IMR-90 (cell line): Measurements from ENCODE around the gene PCMTD2. TPM values are rescaled to one million over a fixed set of nuclear protein-coding genes. Genes with fewer than 3 reads are reported as not detected.

Source experiments
- ATAC-seq: fragments of 200-7000 bp; cut with Tn5 transposase; 2 replicates; pipeline ENCODE4 v1.9.1; 2020; ENCODE audit warnings: low read depth, mild to moderate bottlenecking, moderate library complexity
- BruUV-seq: library from RNA; stranded (reverse); fragments of 400-500 nt; replicated peaks from 2 replicates; lab custom pipeline; 2021; lab: Mats Ljungman, UMichigan
- CTCF ChIA-PET: fragments of 300-600 bp; formaldehyde crosslinking; extraction: SDS; loops from one replicate; lab custom pipeline; 2021; ENCODE audit warnings: antibody characterized with exemption; lab: Yijun Ruan, JAX
- POLR2A ChIA-PET: fragments of 300-600 bp; sonication (Branson Sonifier 250); formaldehyde crosslinking; loops from one replicate; lab custom pipeline; 2022; ENCODE audit warnings: antibody characterized with exemption; ENCODE audit not compliant: unreplicated experiment; lab: Charles Lee
- DNase-seq: peaks from one replicate; pipeline ENCODE4 v3.0.0; 2013
- H2AFZ ChIP-seq: replicated peaks from 2 replicates; pipeline ENCODE3; 2013; ENCODE audit warnings: low read length, mild to moderate bottlenecking; ENCODE audit not compliant: poor library complexity
- H2AK5ac ChIP-seq: 2 replicates; pipeline ENCODE4 v1.6.1; 2013; ENCODE audit warnings: low read depth, low read length, inconsistent platforms
- H2AK9ac ChIP-seq: replicated peaks from 2 replicates; pipeline ENCODE3; 2013; ENCODE audit warnings: mild to moderate bottlenecking, low read depth, low read length, moderate library complexity; ENCODE audit not compliant: poor library complexity
- H2BK120ac ChIP-seq: 2 replicates; pipeline ENCODE4 v1.6.1; 2013; ENCODE audit warnings: low read depth, low read length, inconsistent platforms
- H2BK15ac ChIP-seq: 3 replicates; pipeline ENCODE4 v1.6.1; 2013; ENCODE audit warnings: low read depth, low read length, inconsistent platforms
- H2BK20ac ChIP-seq: 2 replicates; pipeline ENCODE4 v1.6.1; 2013; ENCODE audit warnings: low read depth, mild to moderate bottlenecking, inconsistent platforms, low read length, moderate library complexity
- H2BK5ac ChIP-seq: 2 replicates; pipeline ENCODE4 v1.6.1; 2013; ENCODE audit warnings: mild to moderate bottlenecking, low read depth, low read length, inconsistent platforms; ENCODE audit not compliant: poor library complexity, severe bottlenecking
- H3K14ac ChIP-seq: replicated peaks from 2 replicates; pipeline ENCODE4 v1.6.1; 2013; ENCODE audit warnings: low read depth, low read length, inconsistent platforms
- H3K18ac ChIP-seq: 2 replicates; pipeline ENCODE4 v1.6.1; 2013; ENCODE audit warnings: low read depth, low read length, control low read depth
- H3K23ac ChIP-seq: 2 replicates; pipeline ENCODE4 v1.6.1; 2013; ENCODE audit warnings: low read depth, low read length, inconsistent platforms
- H3K27ac ChIP-seq: 2 replicates; pipeline ENCODE4 v1.5.1; 2013; ENCODE audit warnings: mild to moderate bottlenecking, control low read depth, low read length; ENCODE audit not compliant: insufficient read depth
- H3K27me3 ChIP-seq: 2 replicates; pipeline ENCODE4 v1.6.1; 2013; ENCODE audit warnings: low read length; ENCODE audit not compliant: control insufficient read depth, insufficient read depth
- H3K36me3 ChIP-seq: 2 replicates; pipeline ENCODE4 v1.6.1; 2013; ENCODE audit warnings: low read length, mixed read lengths; ENCODE audit not compliant: control insufficient read depth, insufficient read depth
- H3K4ac ChIP-seq: 2 replicates; pipeline ENCODE4 v1.6.1; 2013; ENCODE audit warnings: low read depth, low read length, inconsistent platforms
- H3K4me1 ChIP-seq: 2 replicates; pipeline ENCODE4 v1.6.1; 2013; ENCODE audit warnings: low read length, mixed read lengths; ENCODE audit not compliant: control insufficient read depth, insufficient read depth
- H3K4me2 ChIP-seq: 2 replicates; pipeline ENCODE4 v1.6.1; 2013; ENCODE audit warnings: low read depth, mild to moderate bottlenecking, control low read depth, low read length, moderate library complexity
- H3K4me3 ChIP-seq: 2 replicates; pipeline ENCODE4 v1.5.1; 2013; ENCODE audit warnings: low read depth, mild to moderate bottlenecking, control low read depth, low read length, moderate library complexity; ENCODE audit not compliant: insufficient read depth
- H3K56ac ChIP-seq: 2 replicates; pipeline ENCODE4 v1.6.1; 2013; ENCODE audit warnings: low read length, inconsistent platforms; ENCODE audit not compliant: insufficient read depth; ENCODE audit errors: extremely low read depth
- H3K79me1 ChIP-seq, 2 experiments: 2 replicates each; pipeline ENCODE4 v1.6.1; 2013; ENCODE audit warnings: low read length in 2 of 2, inconsistent platforms in 1 of 2, low read depth in 1 of 2
- H3K9ac ChIP-seq: 2 replicates; pipeline ENCODE4 v1.6.1; 2013; ENCODE audit warnings: low read depth, low read length, control low read depth
- H3K9me1 ChIP-seq: 2 replicates; pipeline ENCODE4 v1.6.1; 2013; ENCODE audit warnings: low read length, inconsistent platforms; ENCODE audit not compliant: insufficient read depth
- H3K9me3 ChIP-seq: 2 replicates; pipeline ENCODE4 v1.6.1; 2013; ENCODE audit warnings: low read length; ENCODE audit not compliant: control insufficient read depth, insufficient read depth
- H4K20me1 ChIP-seq: 2 replicates; pipeline ENCODE4 v1.6.1; 2013; ENCODE audit warnings: low read length, inconsistent platforms; ENCODE audit not compliant: insufficient read depth
- H4K5ac ChIP-seq: 2 replicates; pipeline ENCODE4 v1.6.1; 2013; ENCODE audit warnings: mild to moderate bottlenecking, low read depth, low read length, control low read depth
- H4K8ac ChIP-seq, 2 experiments: 2 replicates each; pipeline ENCODE4 v1.6.1; 2013; ENCODE audit warnings: low read depth in 2 of 2, low read length in 2 of 2, control low read depth in 1 of 2, inconsistent platforms in 1 of 2
- H4K91ac ChIP-seq: 2 replicates; pipeline ENCODE4 v1.6.1; 2013; ENCODE audit warnings: low read depth, low read length, inconsistent platforms; ENCODE audit not compliant: insufficient read depth
- BHLHE40 ChIP-seq: fragments of 150-350 bp; IDR thresholded peaks from 2 replicates; pipeline ENCODE4 v1.6.1; 2016; ENCODE audit warnings: mild to moderate bottlenecking, low read depth, low read length
- CHD1 ChIP-seq: IDR thresholded peaks from 2 replicates; pipeline ENCODE4 v1.6.1; 2012; ENCODE audit warnings: low read depth, low read length, improper control_type of control experiment
- FOS ChIP-seq: fragments of 150-350 bp; IDR thresholded peaks from 2 replicates; pipeline ENCODE4 v1.6.1; 2016; ENCODE audit warnings: low read depth, low read length
- MAZ ChIP-seq: IDR thresholded peaks from 2 replicates; pipeline ENCODE4 v1.6.1; 2012; ENCODE audit warnings: low read depth, mild to moderate bottlenecking, low read length, improper control_type of control experiment, moderate library complexity, borderline replicate concordance
- RFX5 ChIP-seq: IDR thresholded peaks from 2 replicates; pipeline ENCODE4 v1.8.0; 2012; ENCODE audit warnings: low read depth, mild to moderate bottlenecking, low read length, moderate library complexity
- USF2 ChIP-seq: fragments of 150-350 bp; IDR thresholded peaks from 2 replicates; pipeline ENCODE4 v1.6.1; 2017; ENCODE audit warnings: mild to moderate bottlenecking, antibody characterized with exemption, low read length, low read depth
- WGBS, 2 experiments: methylation state at CpG; one replicate each; pipeline versions ENCODE4 v1.1.5 to v1.1.7; 2013; ENCODE audit warnings: missing lambda C conversion rate in 2 of 2; ENCODE audit not compliant: insufficient read length in 1 of 2; ENCODE audit errors: extremely low coverage in 2 of 2; 5-methylcytosine and 5-hydroxymethylcytosine counted together
- dilution Hi-C: fragments of 300-500 bp; cut with HindIII; formaldehyde crosslinking; loops from one replicate; pipeline ENCODE4 v1.14.3; 2018; ENCODE audit warnings: low sequenced_read_pairs; ENCODE audit not compliant: unreplicated experiment
- in situ Hi-C: fragments of 300-500 bp; cut with MboI; formaldehyde crosslinking; loops from 3 replicates; pipeline ENCODE4 v1.14.3; 2019; ENCODE audit warnings: low sequenced_read_pairs, inconsistent platforms, mixed read lengths
- intact Hi-C: fragments of 100-400 bp; cut with micrococcal nuclease; formaldehyde crosslinking; loops from 2 replicates; pipeline ENCODE4 v1.10.0; 2022
- polyA plus RNA-seq, 3 experiments: library from polyadenylated mRNA; depleted of rRNA; stranded (reverse); fragments of >200 nt; gene quantifications; 2 replicates each; pipeline ENCODE4 v1.2.3, GENCODE V29; 2012; ENCODE audit warnings: low replicate concordance in 1 of 3
- total RNA-seq: library from RNA; depleted of rRNA; stranded (reverse); fragments of >200 nt; gene quantifications from 2 replicates; pipeline ENCODE4 v1.2.3, GENCODE V29; 2012

PCMTD2 gene
- total and polyA plus RNA-seq, 2 of the 4 experiments (the other 2 are of a cell fraction), result 23.6 to 28.3 TPM

- H3K14ac ChIP-seq, result no peak overlapping the region
- TF ChIP-seq USF2, result no peak
- TF ChIP-seq CHD1, result no peak
- no peak for TF ChIP-seq RFX5
- TF ChIP-seq MAZ, result no peak
- no peak for TF ChIP-seq FOS
- TF ChIP-seq BHLHE40, result no peak
- no peak overlapping the region for H2BK120ac ChIP-seq
- no peak overlapping the region for H2BK5ac ChIP-seq
- peaks cover 4% of the 10 kb centered on the region; the same call in 1 of the 2 replicates for H3K9me1 ChIP-seq
- H2BK20ac ChIP-seq, result no peak overlapping the region
- no peaks in the 10 kb centered on the region for H3K79me1 ChIP-seq
- no TSS peak for BruUV-seq
- no peak overlapping the region for H2BK15ac ChIP-seq
- intact Hi-C loops, result no loop called here
- H2AK9ac ChIP-seq, result no peak overlapping the region
- ATAC-seq (no peak), DNase-seq (no peak)
- H3K56ac ChIP-seq, result no peak overlapping the region
- ChIA-PET CTCF (no interaction called here), POLR2A (no interaction called here)
- H4K20me1 ChIP-seq, result no peaks in the 10 kb centered on the region
- no peak overlapping the region for H3K9ac ChIP-seq
- no peak overlapping the region for H3K23ac ChIP-seq
- no CpG with 5 or more reads among the region's 13 CpGs for WGBS, 2 experiments
- H2AFZ ChIP-seq, result no peak overlapping the region
- H3K27me3 ChIP-seq, result peaks cover 53% of the 10 kb centered on the region
- in situ Hi-C loops, result no loop called here
- dilution Hi-C loops, result no loop called here
- H3K27ac ChIP-seq, result no peak overlapping the region
- peaks cover 7% of the 10 kb centered on the region; the same call in 1 of the 2 replicates for H3K4me1 ChIP-seq
- H4K91ac ChIP-seq, result no peak overlapping the region
- H3K4me2 ChIP-seq, result no peak overlapping the region
- no peak overlapping the region for H4K5ac ChIP-seq
- no peaks in the 10 kb centered on the region for H3K36me3 ChIP-seq
- no peak overlapping the region for H2AK5ac ChIP-seq
- H3K9me3 ChIP-seq, result no peaks in the 10 kb centered on the region
- no peak overlapping the region for H3K4ac ChIP-seq
- no peak overlapping the region for H3K18ac ChIP-seq
- H3K4me3 ChIP-seq, result no peak overlapping the region
- H4K8ac ChIP-seq, result no peak overlapping the region
Measured at GRCh38 chr20:64217539-64218221, 37.9 kb upstream of the PCMTD2 start.
